Activated T-helper 2 cell treated with anti-CD3 and anti-CD28 coated beads, Interferon-gamma antibody, Interleukin-2, Interleukin-4, amounts not matched to agents 10 μg/mL and 5 μg/mL and 100 μg/mL, durations not matched to agents 14 hours and 24 hours and 36 hours (primary cell): Measurements from ENCODE around the gene ADPRS. TPM values are rescaled to one million over a fixed set of nuclear protein-coding genes. Genes with fewer than 3 reads are reported as not detected.
A peak's percentile ranks its signal among the peaks of the same experiment; 100 is the strongest.

Source experiments
- DNase-seq: peaks from one replicate; pipeline ENCODE4 v3.0.0; 2021; ENCODE audit warnings: low spot score
- H3K27ac Mint-ChIP-seq: one replicate; pipeline ENCODE4 v1.8.0; 2021; ENCODE audit warnings: mixed read lengths
- H3K27me3 Mint-ChIP-seq: one replicate; pipeline ENCODE4 v1.8.0; 2021; ENCODE audit warnings: low read depth, mixed read lengths
- H3K36me3 Mint-ChIP-seq: one replicate; pipeline ENCODE4 v1.8.0; 2021; ENCODE audit warnings: low read depth, mixed read lengths
- H3K4me1 Mint-ChIP-seq: one replicate; pipeline ENCODE4 v1.8.0; 2021; ENCODE audit warnings: low read depth, mixed read lengths
- H3K4me3 Mint-ChIP-seq: one replicate; pipeline ENCODE4 v1.8.0; 2021; ENCODE audit warnings: low read depth, mild to moderate bottlenecking, moderate library complexity, mixed read lengths
- H3K9me3 Mint-ChIP-seq: one replicate; pipeline ENCODE4 v1.8.0; 2021; ENCODE audit warnings: mixed read lengths
- intact Hi-C: fragments of 100-400 bp; cut with micrococcal nuclease; formaldehyde crosslinking; loops from one replicate; pipeline ENCODE4 v1.15.1; 2023
- total RNA-seq: library from RNA; stranded (reverse); gene quantifications from 2 replicates; pipeline ENCODE4 v1.2.3, GENCODE V29; 2022

The ADPRS gene
- total RNA-seq, 1 donor from 2014 or later, result 33.6 TPM

DNA sequence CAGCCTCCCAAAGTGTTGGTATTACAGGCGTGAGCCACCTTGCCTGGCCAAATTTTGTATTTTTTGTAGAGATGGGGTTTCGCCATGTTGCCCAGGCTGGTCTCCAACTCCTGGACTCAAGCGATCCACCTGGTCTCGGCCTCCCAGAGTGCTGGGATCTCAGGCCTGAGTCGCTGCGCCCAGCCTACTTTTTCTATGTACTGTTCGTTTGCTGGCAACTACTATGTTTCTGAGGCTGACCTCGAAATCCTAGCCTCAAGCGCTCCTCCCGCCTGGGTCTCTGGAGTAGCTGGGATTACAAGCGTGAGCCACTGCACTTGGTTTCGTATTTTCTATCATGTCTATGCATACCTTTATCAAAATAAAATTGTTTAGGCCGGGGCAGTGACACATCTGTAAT lies 5.5 kb upstream of the ADPRS start:
- intact Hi-C loops, result no loop called here
- Mint-ChIP-seq H3K36me3 (no peaks in the 10 kb centered on the region), H3K9me3 (no peaks in the 10 kb centered on the region), H3K27me3 (peaks cover 21% of the 10 kb centered on the region), H3K4me3 (no peak overlapping the region), H3K4me1 (no peaks in the 10 kb centered on the region), H3K27ac (no peak overlapping the region)
- DNase-seq, result no peak

GRCh38 chr1:36083635-36084496 lies 4.8 kb upstream of the ADPRS start, which contains the start of gene TEKT2:
Gene TEKT2 (plus strand): TSS chr1:36084094. CDS start chr1:36084922, 828 bp downstream.
- no peaks in the 10 kb centered on the region for H3K4me1 Mint-ChIP-seq
- DNase-seq, result no peak
- H3K4me3 Mint-ChIP-seq, result no peak within 1 kb of the TSS
- no peak within 1 kb of the TSS for H3K27ac Mint-ChIP-seq
- H3K9me3 Mint-ChIP-seq, result no peaks in the 10 kb centered on the region
- peaks cover 21% of the 10 kb centered on the region for H3K27me3 Mint-ChIP-seq
- H3K36me3 Mint-ChIP-seq, result no peaks in the 10 kb centered on the region
- intact Hi-C loops, result no loop called here

DNA sequence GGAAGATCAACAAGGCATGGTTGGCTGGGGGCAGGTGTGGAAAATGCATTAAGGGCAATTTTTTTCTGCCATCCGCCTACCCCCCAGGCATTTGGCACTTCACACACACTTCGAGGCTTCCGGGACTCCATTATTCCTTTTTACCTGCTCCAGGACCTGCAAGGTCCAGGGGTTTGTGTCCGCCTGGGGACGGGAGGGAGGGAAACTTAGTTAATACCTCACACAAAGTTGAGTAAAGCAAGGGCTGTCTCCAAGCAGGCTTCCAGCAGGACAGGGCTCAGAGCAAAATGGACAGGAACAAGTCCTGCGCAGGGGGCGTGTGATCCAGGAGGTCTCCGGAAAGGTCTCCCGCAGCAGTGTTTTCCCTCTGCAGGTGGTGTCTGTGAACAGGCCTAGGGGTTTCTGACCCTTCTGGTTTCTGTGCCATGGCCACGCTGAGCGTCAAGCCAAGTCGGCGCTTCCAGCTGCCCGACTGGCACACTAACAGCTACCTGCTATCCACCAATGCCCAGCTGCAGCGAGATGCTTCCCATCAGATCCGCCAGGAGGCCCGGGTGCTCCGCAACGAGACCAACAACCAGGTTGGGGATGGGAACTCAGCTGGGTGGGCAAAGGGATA lies 4.1 kb upstream of the ADPRS start:
- H3K27ac Mint-ChIP-seq, result no peak overlapping the region
- peaks cover 2% of the 10 kb centered on the region for H3K4me1 Mint-ChIP-seq
- intact Hi-C loops, result no loop called here
- no peak for DNase-seq
- no peaks in the 10 kb centered on the region for H3K9me3 Mint-ChIP-seq
- peaks cover 21% of the 10 kb centered on the region for H3K27me3 Mint-ChIP-seq
- H3K36me3 Mint-ChIP-seq, result peaks cover 5% of the 10 kb centered on the region
- no peak overlapping the region for H3K4me3 Mint-ChIP-seq

GRCh38 chr1:36085126-36085525 lies 3.6 kb upstream of the ADPRS start:
- Mint-ChIP-seq H3K36me3 (peaks cover 10% of the 10 kb centered on the region), H3K27me3 (peaks cover 21% of the 10 kb centered on the region), H3K9me3 (no peaks in the 10 kb centered on the region), H3K4me3 (no peak overlapping the region), H3K27ac (no peak overlapping the region), H3K4me1 (peaks cover 7% of the 10 kb centered on the region)
- no peak for DNase-seq
- intact Hi-C loops, result no loop called here

GRCh38 chr1:36085686-36086526 lies 2.8 kb upstream of the ADPRS start:
- intact Hi-C loops, result no loop called here
- Mint-ChIP-seq H3K36me3 (peaks cover 11% of the 10 kb centered on the region), H3K27me3 (peaks cover 15% of the 10 kb centered on the region), H3K4me1 (peaks cover 9% of the 10 kb centered on the region), H3K4me3 (no peak overlapping the region), H3K27ac (no peak overlapping the region), H3K9me3 (no peaks in the 10 kb centered on the region)
- peak; percentile 8 for DNase-seq

- Mint-ChIP-seq H3K4me1 (peaks cover 9% of the 10 kb centered on the region), H3K4me3 (no peak overlapping the region), H3K9me3 (no peaks in the 10 kb centered on the region), H3K36me3 (peaks cover 19% of the 10 kb centered on the region), H3K27ac (peak overlapping the region; percentile 76), H3K27me3 (peaks cover 13% of the 10 kb centered on the region)
- intact Hi-C loops, result no loop called here
- DNase-seq, result peak; percentile 6
These were observed 2.0 kb upstream of the ADPRS start for GRCh38 chr1:36086529-36087232.

GRCh38 chr1:36087233-36088123 lies 1.2 kb upstream of the ADPRS start:
- peaks cover 9% of the 10 kb centered on the region for H3K4me1 Mint-ChIP-seq
- H3K36me3 Mint-ChIP-seq, result peaks cover 27% of the 10 kb centered on the region

GRCh38 chr1:36088265-36088576 lies 471 bp upstream of the ADPRS start:
- Mint-ChIP-seq H3K27me3 (peaks cover 3% of the 10 kb centered on the region), H3K36me3 (peaks cover 34% of the 10 kb centered on the region), H3K4me3 (peak overlapping the region; percentile 90), H3K9me3 (no peaks in the 10 kb centered on the region), H3K27ac (no peak overlapping the region), H3K4me1 (peaks cover 9% of the 10 kb centered on the region)
- intact Hi-C loops, result loop anchor here (1.0 kb wide), 2 partner anchors 157 to 205 kb away; partner anchors contain the start of genes AGO1 and AGO3
- no peak for DNase-seq

More at GRCh38 chr1:36087233-36088123, 1.2 kb upstream of the ADPRS start:
- Mint-ChIP-seq H3K9me3 (no peaks in the 10 kb centered on the region), H3K4me3 (peak overlapping the region; percentile 90), H3K27me3 (peaks cover 5% of the 10 kb centered on the region), H3K27ac (peak overlapping the region; percentile 76)
- no peak for DNase-seq
- intact Hi-C loops, result loop anchor here (1.0 kb wide), 2 partner anchors 156 to 204 kb away; partner anchors contain the start of genes AGO1 and AGO3

DNA sequence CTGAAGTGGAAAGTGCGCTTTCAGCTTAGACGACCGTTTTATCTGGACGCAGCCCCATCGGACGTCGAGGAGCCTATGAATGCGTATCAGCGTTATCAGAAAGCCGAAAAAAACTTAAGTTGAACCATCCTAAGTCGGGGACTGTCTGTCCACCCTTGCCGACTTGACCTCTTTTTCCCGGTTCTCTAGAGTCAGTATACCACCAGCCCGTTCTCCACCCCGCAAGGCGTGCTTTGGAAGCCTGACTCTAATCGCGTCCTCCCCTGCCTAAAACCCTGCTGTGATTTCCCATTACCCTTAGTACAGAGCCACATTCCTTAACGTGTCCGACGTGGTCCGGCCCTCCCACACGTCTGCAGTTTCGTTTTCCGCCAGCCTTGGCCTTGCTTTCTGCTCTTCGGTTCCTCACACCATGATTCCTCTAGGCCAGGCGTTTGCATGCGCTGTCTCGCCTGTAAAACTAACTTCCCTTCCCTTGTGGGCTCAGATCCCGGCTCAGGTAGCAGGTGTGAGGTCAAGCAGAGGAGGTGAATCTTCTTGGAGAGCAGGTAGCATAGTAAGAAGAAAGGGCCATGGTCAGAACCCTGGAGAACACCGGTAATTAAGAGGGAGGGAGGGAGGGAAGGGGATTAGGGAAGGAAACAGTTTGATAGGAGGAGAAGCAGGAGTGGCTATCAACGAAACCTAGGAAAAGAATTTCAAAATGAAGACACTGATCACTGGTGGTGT lies 865 bp downstream of the ADPRS start:
- H3K27ac Mint-ChIP-seq, result peak overlapping the region; percentile 83
- H3K27me3 Mint-ChIP-seq, result peaks cover 3% of the 10 kb centered on the region
- no peaks in the 10 kb centered on the region for H3K9me3 Mint-ChIP-seq
- DNase-seq, result no peak
- peak overlapping the region; percentile 90 for H3K4me3 Mint-ChIP-seq
- intact Hi-C loops, result no loop called here
- peaks cover 45% of the 10 kb centered on the region for H3K36me3 Mint-ChIP-seq
- H3K4me1 Mint-ChIP-seq, result peaks cover 9% of the 10 kb centered on the region

GRCh38 chr1:36091141-36091540 lies 2.4 kb downstream of the ADPRS start:
- peak overlapping the region; percentile 2 for H3K4me3 Mint-ChIP-seq
- intact Hi-C loops, result no loop called here

DNA sequence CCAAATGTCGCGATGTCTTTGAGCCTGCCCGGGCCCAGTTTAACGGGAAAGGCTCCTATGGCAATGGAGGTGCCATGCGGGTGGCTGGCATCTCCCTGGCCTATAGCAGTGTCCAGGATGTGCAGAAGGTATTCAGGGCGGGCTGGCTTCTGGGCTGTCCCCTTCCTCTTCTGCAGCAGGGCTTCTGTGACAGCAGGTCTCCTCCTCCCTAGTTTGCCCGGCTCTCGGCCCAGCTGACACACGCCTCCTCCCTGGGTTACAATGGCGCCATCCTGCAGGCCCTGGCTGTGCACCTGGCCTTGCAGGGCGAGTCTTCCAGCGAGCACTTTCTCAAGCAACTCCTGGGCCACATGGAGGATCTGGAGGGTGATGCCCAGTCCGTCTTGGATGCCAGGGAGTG lies 3.0 kb downstream of the ADPRS start:
- DNase-seq, result no peak
- Mint-ChIP-seq H3K27me3 (no peaks in the 10 kb centered on the region), H3K4me1 (peaks cover 9% of the 10 kb centered on the region), H3K4me3 (no peak overlapping the region), H3K36me3 (peaks cover 51% of the 10 kb centered on the region), H3K27ac (peak overlapping the region; percentile 46), H3K9me3 (no peaks in the 10 kb centered on the region)
- intact Hi-C loops, result no loop called here

More at GRCh38 chr1:36091141-36091540, 2.4 kb downstream of the ADPRS start:
- Mint-ChIP-seq H3K9me3 (no peaks in the 10 kb centered on the region), H3K36me3 (peaks cover 51% of the 10 kb centered on the region), H3K27ac (no peak overlapping the region), H3K4me1 (peaks cover 9% of the 10 kb centered on the region), H3K27me3 (no peaks in the 10 kb centered on the region)
- no peak for DNase-seq
